Smooth muscle cell (in vitro differentiated cells): ENCODE data around the gene PLD5. TPM values are rescaled to one million over a fixed set of nuclear protein-coding genes. Genes with fewer than 3 reads are reported as not detected.

ENCODE experiments used
- DNase-seq: peaks from one replicate; lab custom pipeline; 2025; ENCODE audit not compliant: unreplicated experiment; lab: John Stamatoyannopoulos, UW
- H2AFZ ChIP-seq: fragments of 200-600 bp; sonication (generic); 2 replicates; pipeline ENCODE4 v1.6.0; 2016; ENCODE audit warnings: antibody characterized with exemption, low read depth, mild to moderate bottlenecking
- H3F3A ChIP-seq: fragments of 200-600 bp; sonication (generic); 2 replicates; pipeline ENCODE4 v1.6.0; 2017; ENCODE audit warnings: antibody characterized with exemption, low read depth
- H3K27ac ChIP-seq: fragments of 200-600 bp; sonication (generic); 2 replicates; pipeline ENCODE4 v1.5.1; 2016; ENCODE audit warnings: low read depth, mild to moderate bottlenecking
- H3K27me3 ChIP-seq: fragments of 200-600 bp; sonication (generic); 2 replicates; pipeline ENCODE4 v1.6.1; 2016; ENCODE audit warnings: low read depth, mild to moderate bottlenecking
- H3K36me3 ChIP-seq: fragments of 200-600 bp; sonication (generic); 2 replicates; pipeline ENCODE4 v1.5.1; 2016; ENCODE audit warnings: low read depth
- H3K4me1 ChIP-seq: fragments of 200-600 bp; sonication (generic); 2 replicates; pipeline ENCODE4 v1.5.1; 2016; ENCODE audit warnings: low read depth
- H3K4me2 ChIP-seq: fragments of 200-600 bp; sonication (generic); 2 replicates; pipeline ENCODE4 v1.6.0; 2016; ENCODE audit warnings: mild to moderate bottlenecking
- H3K4me3 ChIP-seq: fragments of 200-600 bp; sonication (generic); 2 replicates; pipeline ENCODE4 v1.5.1; 2016; ENCODE audit warnings: mild to moderate bottlenecking
- H3K79me2 ChIP-seq: fragments of 200-600 bp; sonication (generic); 2 replicates; pipeline ENCODE4 v1.6.0; 2016; ENCODE audit warnings: low read depth, mild to moderate bottlenecking
- H3K9ac ChIP-seq: fragments of 200-600 bp; sonication (generic); 2 replicates; pipeline ENCODE4 v1.6.0; 2016; ENCODE audit warnings: low read depth
- H3K9me3 ChIP-seq: fragments of 200-600 bp; sonication (generic); replicated peaks from 2 replicates; pipeline ENCODE4 v1.5.1; 2016; ENCODE audit warnings: low read depth
- H4K20me1 ChIP-seq: fragments of 200-600 bp; sonication (generic); 2 replicates; pipeline ENCODE4 v1.6.0; 2016; ENCODE audit warnings: low read depth
- CTCF ChIP-seq: fragments of 200-600 bp; sonication (generic); IDR thresholded peaks from 2 replicates; pipeline ENCODE4 v1.5.1; 2017; ENCODE audit warnings: borderline replicate concordance, mild to moderate bottlenecking, antibody characterized with exemption; ENCODE audit not compliant: insufficient read depth, poor library complexity, severe bottlenecking
- WGBS: methylation state at CpG from one replicate; pipeline ENCODE4 v1.1.7; 2016; ENCODE audit warnings: low lambda C conversion rate; 5-methylcytosine and 5-hydroxymethylcytosine counted together
- polyA plus RNA-seq: library from polyadenylated mRNA; unstranded; fragments of >200 nt; fragmentation: Nextera tagmentation; extraction: Ambion mirVana; gene quantifications from 2 replicates; pipeline ENCODE4 v1.2.1, GENCODE V29; 2016
- total RNA-seq: library from RNA; depleted of rRNA; stranded (reverse); fragments of >200 nt; gene quantifications from 2 replicates; pipeline ENCODE4 v1.2.3, GENCODE V29; 2014

The PLD5 gene
- total and polyA plus RNA-seq, 2 experiments from 2014 or later = 0.25 to 0.27 TPM

GRCh38 chr1:242449661-242450060 lies 74.8 kb downstream of the PLD5 start:
- no peak overlapping the region for H2AFZ ChIP-seq
- H3F3A ChIP-seq = no peaks in the 10 kb centered on the region
- WGBS = 92% methylated on average over 9 of the region's 9 CpGs
- H4K20me1 ChIP-seq = no peaks in the 10 kb centered on the region
- DNase-seq = no peak
- H3K27ac ChIP-seq = no peak overlapping the region
- no peaks in the 10 kb centered on the region for H3K36me3 ChIP-seq
- H3K4me2 ChIP-seq = no peak overlapping the region
- peaks cover 27% of the 10 kb centered on the region for H3K4me1 ChIP-seq
- H3K4me3 ChIP-seq = no peak overlapping the region
- TF ChIP-seq CTCF = no peak
- no peaks in the 10 kb centered on the region for H3K27me3 ChIP-seq
- H3K79me2 ChIP-seq = no peaks in the 10 kb centered on the region
- no peaks in the 10 kb centered on the region for H3K9me3 ChIP-seq
- no peak overlapping the region for H3K9ac ChIP-seq

GRCh38 chr1:242448910-242449645 lies 75.4 kb downstream of the PLD5 start:
- Histone ChIP-seq H3K27me3 (no peaks in the 10 kb centered on the region), H3K9ac (no peak overlapping the region), H3K4me3 (no peak overlapping the region), H3K27ac (no peak overlapping the region), H4K20me1 (no peaks in the 10 kb centered on the region), H3K4me1 (peaks cover 27% of the 10 kb centered on the region), H2AFZ (no peak overlapping the region), H3F3A (no peaks in the 10 kb centered on the region), H3K9me3 (no peaks in the 10 kb centered on the region), H3K36me3 (no peaks in the 10 kb centered on the region), H3K4me2 (no peak overlapping the region), H3K79me2 (no peaks in the 10 kb centered on the region)
- no peak for TF ChIP-seq CTCF
- 60% methylated on average over 12 of the region's 12 CpGs for WGBS
- DNase-seq = no peak

GRCh38 chr1:242447689-242448088 lies 76.8 kb downstream of the PLD5 start:
- H3K27ac ChIP-seq = no peak overlapping the region
- H3K9me3 ChIP-seq = no peaks in the 10 kb centered on the region
- H2AFZ ChIP-seq = no peak overlapping the region
- peaks cover 27% of the 10 kb centered on the region for H3K4me1 ChIP-seq
- H3K9ac ChIP-seq = no peak overlapping the region
- 42% methylated on average over 7 of the region's 7 CpGs for WGBS
- DNase-seq = no peak
- no peak overlapping the region for H3K4me3 ChIP-seq
- no peaks in the 10 kb centered on the region for H3K79me2 ChIP-seq
- no peak overlapping the region for H3K4me2 ChIP-seq
- no peak for TF ChIP-seq CTCF
- H4K20me1 ChIP-seq = no peaks in the 10 kb centered on the region
- H3F3A ChIP-seq = no peaks in the 10 kb centered on the region
- H3K36me3 ChIP-seq = no peaks in the 10 kb centered on the region
- no peaks in the 10 kb centered on the region for H3K27me3 ChIP-seq

- H3K4me3 ChIP-seq = no peak overlapping the region
- 89% methylated on average over 1 of the region's 1 CpG for WGBS
- no peaks in the 10 kb centered on the region for H3K9me3 ChIP-seq
- H3K4me2 ChIP-seq = no peak overlapping the region
- no peaks in the 10 kb centered on the region for H4K20me1 ChIP-seq
- no peak for DNase-seq
- no peaks in the 10 kb centered on the region for H3K27me3 ChIP-seq
- no peak for TF ChIP-seq CTCF
- H3K36me3 ChIP-seq = no peaks in the 10 kb centered on the region
- no peaks in the 10 kb centered on the region for H3K4me1 ChIP-seq
- H3K27ac ChIP-seq = no peak overlapping the region
- H3K79me2 ChIP-seq = no peaks in the 10 kb centered on the region
- H3F3A ChIP-seq = no peaks in the 10 kb centered on the region
- H3K9ac ChIP-seq = no peak overlapping the region
- no peak overlapping the region for H2AFZ ChIP-seq
Observed at GRCh38 chr1:242440757-242441156, 83.7 kb downstream of the PLD5 start.
